ENCODE data around the gene PAK1IP1.
"Not testable (repeated sequence)": the region's sequence is repeated elsewhere in the genome, so short reads cannot be mapped to it uniquely, and the experiment has no call there.

The PAK1IP1 gene

GRCh38 chr6:10692965-10693538, 1.7 kb upstream of the PAK1IP1 start:
- no peak for DNase-seq

GRCh38 chr6:10695086-10695657, 400 bp downstream of the PAK1IP1 start:
- DNase-seq: no peak

GRCh38 chr6:10696655-10697054, 1.9 kb downstream of the PAK1IP1 start:
- no peak for DNase-seq

GRCh38 chr6:10713962-10714361, 19.2 kb downstream of the PAK1IP1 start:
- no peak for DNase-seq

- no peak for DNase-seq
Observed at GRCh38 chr6:10719296-10719963, 24.7 kb downstream of the PAK1IP1 start.

GRCh38 chr6:10719964-10720264, 25.1 kb downstream of the PAK1IP1 start:
- DNase-seq: no peak

GRCh38 chr6:10720265-10720959, 25.6 kb downstream of the PAK1IP1 start:
- no peak for DNase-seq

- DNase-seq: not testable (repeated sequence)
Observed at GRCh38 chr6:10720960-10721849, 26.4 kb downstream of the PAK1IP1 start.

- no peak for DNase-seq
Observed at GRCh38 chr6:10721850-10722569, 27.2 kb downstream of the PAK1IP1 start.

GRCh38 chr6:10722570-10722819, 27.7 kb downstream of the PAK1IP1 start:
- no peak for DNase-seq

GRCh38 chr6:10722820-10723566, 28.2 kb downstream of the PAK1IP1 start, which contains the start of gene TMEM14C:
TMEM14C (plus strand) TSS chr6:10723070; CDS start chr6:10724614, 1,544 bp downstream.
- peak; percentile 83 for DNase-seq

- DNase-seq: no peak
Observed at GRCh38 chr6:10723567-10723881, 28.8 kb downstream of the PAK1IP1 start.

GRCh38 chr6:10725044-10725443, 30.3 kb downstream of the PAK1IP1 start:
- no peak for DNase-seq

GRCh38 chr6:10725716-10726115, 30.9 kb downstream of the PAK1IP1 start:
- no peak for DNase-seq

GRCh38 chr6:10730254-10730653, 35.5 kb downstream of the PAK1IP1 start:
- DNase-seq: no peak

GRCh38 chr6:10733151-10733715, 38.5 kb downstream of the PAK1IP1 start:
- no peak for DNase-seq

- no peak for DNase-seq
Observed at GRCh38 chr6:10733863-10734262, 39.1 kb downstream of the PAK1IP1 start.

- DNase-seq: no peak
Observed at GRCh38 chr6:10736731-10737130, 42.0 kb downstream of the PAK1IP1 start.

- no peak for DNase-seq
Observed at GRCh38 chr6:10740061-10740460, 45.3 kb downstream of the PAK1IP1 start.

GRCh38 chr6:10741643-10742042, 46.9 kb downstream of the PAK1IP1 start:
- not testable (repeated sequence) for DNase-seq

- DNase-seq: no peak
Observed at GRCh38 chr6:10742251-10742650, 47.5 kb downstream of the PAK1IP1 start.

GRCh38 chr6:10743515-10743914, 48.7 kb downstream of the PAK1IP1 start:
- no peak for DNase-seq

Measured in NCI-H1436 (cell line).